GM18517 (cell line): ENCODE data around the gene GNAQ.
"Not testable (repeated sequence)": the region's sequence is repeated elsewhere in the genome, so short reads cannot be mapped to it uniquely, and the experiment has no call there.

ENCODE experiments used
- ATAC-seq: cut with Tn5 transposase; IDR thresholded peaks from one replicate; pipeline ENCODE4 v1.9.1; 2021; ENCODE audit warnings: mild to moderate bottlenecking, moderate library complexity; ENCODE audit not compliant: unreplicated experiment

Gene GNAQ

DNA sequence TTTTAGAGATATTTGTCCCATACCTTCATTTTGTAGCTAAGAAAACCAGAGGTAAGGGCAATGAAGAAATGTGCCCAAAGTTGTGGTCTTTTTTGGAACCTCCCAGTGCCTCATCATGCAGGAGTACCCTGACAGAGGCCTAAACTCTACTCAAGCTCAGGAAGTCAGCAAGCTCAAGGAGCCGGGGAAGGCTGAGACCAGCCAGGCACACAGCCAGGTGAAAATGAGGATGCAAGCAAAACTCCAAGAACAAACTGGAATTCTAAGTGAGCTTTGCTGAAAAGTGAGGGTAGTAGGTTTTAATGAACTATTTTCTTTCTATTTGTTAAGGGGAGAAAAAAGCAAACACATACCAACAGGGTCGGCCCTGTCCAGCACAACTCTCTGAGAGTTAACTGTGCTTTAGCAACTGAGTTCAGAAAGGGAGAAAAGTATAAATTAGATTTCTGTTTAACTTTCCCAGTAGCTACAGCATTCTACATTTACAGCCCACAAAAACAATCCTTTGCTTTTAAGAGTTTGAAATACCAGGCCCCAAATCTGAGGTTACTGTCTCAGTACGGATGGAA is 146.4 kb downstream of the GNAQ start:
- no peak for ATAC-seq

DNA sequence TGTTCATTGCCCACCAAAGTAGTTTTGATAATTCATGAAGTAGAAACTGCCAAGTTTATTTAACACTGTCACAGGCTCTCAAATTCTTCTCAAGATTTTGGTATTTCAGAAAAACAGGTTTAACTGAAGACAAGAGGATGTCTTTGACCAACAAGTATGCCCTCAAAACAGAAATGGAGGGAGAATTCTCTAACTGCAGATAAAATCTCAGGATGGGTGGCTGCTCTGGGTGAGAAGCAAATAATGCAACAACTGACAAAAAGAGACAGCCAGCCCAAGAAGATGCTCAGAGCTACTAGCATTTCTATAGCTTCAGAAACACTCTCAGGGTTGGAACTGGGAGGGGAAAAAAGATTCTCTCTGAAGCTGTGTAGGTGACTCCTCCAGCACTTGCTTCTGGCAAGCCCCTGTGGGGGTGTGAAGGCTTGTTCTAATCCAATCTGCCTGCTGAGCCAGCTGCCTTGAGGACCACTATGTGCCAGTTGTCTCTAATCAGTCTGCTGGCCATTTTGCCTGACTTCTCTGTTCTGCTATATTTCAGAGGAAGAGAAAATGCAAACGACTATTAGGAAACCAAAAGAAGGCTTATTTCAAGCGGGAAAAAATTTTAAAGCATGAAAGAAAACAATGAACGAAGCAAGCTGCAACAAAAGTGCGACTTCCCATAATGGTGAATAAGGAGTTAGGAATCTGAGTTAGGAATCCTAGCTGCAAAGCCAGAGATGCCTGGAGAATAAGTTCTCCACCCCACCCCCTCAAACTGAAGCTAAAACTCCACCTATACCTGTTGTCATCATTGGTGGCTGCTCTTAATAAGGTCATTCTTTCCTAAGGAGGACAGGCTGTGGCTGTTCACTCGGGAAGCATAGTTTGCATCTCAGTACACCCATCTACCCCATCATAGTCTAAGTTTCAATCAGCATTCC is 147.5 kb downstream of the GNAQ start:
- no peak for ATAC-seq

DNA sequence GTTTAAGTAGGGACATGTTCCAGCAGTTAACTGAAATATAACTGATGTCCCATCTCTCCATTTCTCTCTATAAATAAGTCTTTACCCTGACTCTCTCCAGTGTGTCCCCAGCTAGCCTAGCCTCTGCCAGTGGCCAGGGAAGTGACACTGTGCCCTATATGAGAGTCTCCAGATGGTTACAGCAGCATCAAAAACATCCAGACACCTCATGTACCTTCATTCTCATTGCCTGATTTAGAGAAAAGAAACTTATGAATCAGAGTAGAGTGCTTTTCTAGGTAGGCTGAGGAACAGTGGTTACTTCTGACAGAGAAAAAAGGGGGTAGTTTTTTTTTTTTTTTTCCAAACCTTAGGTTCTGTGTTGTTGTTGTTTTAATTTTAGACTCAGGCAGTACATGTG is 148.5 kb downstream of the GNAQ start:
- ATAC-seq: no peak

DNA sequence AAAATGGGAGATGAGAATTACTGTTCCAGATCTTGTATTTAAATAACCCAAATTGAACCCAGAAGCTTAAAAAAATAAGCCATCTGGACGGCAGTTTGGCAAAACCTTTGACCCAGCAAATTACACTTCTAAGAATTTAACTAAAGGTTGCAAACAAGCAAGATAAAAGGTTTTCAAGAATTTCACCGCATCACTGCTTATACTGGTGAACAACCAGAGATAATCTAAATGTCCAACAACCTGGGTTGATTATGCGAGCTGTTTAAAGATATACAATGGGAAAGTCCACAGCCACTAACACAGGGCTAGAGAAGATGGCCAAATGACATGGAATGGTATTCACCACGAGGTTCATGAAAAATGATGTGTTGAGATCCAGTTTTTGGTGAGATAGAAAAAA is 149.3 kb downstream of the GNAQ start:
- no peak for ATAC-seq

DNA sequence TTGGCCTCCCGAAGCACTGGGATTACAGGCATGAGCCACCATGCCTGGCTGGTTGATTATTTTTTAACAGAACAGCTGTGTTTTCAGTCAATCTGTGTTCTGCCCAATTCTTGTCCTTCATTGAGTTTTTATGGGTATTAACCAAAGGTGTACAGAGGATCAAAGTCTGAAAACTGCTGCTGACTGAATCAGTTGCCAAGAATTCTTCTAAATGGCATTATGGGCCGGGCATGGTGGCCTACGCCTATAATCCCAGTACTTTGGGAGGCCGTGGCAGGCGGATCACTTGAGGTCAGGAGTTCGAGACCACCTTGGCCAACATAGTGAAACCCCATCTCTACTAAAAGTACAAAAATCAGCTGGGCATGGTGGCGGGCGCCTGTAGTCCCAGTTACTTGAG is 150.0 kb downstream of the GNAQ start:
- ATAC-seq: not testable (repeated sequence)

DNA sequence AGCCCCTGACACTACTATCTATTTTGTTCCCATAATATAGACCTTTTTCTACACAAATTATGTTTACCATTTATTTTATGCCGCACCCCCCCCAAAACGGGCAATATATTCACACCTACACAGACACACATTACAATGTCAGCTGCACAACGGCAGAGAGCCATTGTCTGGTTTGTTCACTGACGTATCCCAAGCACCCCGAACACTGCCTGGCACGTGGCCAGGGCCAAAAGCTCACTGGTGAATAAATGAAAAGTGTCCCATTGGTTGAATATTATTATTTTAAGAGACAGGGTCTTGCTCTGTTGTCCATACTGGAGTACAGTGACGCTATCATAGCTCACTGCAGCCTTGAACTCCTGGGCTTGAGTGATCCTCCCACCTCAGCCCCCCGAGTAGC is 150.5 kb downstream of the GNAQ start:
- ATAC-seq: no peak

DNA sequence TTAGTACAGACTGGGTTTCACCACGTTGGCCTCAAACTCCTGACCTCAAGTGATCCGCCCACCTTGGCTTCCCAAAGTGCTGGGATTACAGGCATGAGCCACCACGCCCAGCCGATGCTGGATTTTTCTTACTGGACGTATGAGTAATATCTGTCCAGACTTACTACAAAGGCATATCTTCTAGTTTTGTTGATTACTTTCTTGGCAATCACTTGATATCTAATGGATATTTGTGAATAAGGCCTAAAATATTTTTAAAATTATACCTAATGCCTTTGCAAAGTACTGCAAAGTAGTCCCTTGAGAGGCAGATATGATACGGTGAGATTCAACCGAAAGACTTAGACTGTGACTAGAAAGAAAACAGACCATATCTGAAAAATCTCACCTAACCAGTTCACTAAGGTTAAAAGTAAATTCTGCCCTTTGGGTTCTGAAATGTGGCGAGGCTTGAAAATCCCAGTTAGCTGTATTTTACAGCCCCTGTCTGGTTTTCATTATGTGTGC is 152.1 kb downstream of the GNAQ start:
- ATAC-seq: no peak

DNA sequence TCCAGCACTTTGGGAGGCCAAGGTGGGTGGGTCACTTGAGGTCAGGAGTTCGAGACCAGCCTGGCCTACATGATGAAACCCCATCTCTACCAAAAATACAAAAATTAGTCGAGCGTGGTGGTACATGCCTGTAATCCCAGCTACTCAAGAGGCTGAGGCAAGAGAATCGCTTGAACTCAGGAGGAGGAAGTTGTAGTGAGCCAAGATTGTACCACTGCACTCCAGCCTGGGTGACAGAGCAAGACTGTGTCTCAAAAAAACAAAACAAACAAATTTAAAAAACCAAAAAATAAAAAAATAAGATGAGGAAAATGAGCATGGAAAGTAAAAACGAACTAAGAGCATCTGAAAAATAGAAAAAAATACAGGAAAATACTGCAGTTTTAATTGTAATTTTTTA is 152.8 kb downstream of the GNAQ start:
- not testable (repeated sequence) for ATAC-seq

DNA sequence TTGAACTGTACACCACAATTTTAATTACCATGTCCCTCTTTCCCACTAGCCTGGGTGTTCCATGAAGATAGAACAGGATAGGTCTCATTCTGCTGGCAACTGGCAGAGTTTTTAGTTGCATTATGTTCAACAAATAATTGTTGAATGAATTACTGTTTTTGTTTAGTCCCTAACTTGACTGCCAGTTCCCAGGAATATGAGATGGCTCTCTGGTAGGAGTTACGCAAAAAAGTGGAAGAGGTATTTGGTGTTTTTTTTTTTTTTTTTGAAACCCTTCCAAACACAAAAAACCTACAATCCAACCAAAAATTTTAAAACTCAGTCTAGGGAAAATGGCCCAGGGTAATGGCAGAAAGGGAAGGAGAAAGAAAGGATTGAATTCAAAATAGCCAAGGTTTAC is 153.6 kb downstream of the GNAQ start:
- no peak for ATAC-seq

DNA sequence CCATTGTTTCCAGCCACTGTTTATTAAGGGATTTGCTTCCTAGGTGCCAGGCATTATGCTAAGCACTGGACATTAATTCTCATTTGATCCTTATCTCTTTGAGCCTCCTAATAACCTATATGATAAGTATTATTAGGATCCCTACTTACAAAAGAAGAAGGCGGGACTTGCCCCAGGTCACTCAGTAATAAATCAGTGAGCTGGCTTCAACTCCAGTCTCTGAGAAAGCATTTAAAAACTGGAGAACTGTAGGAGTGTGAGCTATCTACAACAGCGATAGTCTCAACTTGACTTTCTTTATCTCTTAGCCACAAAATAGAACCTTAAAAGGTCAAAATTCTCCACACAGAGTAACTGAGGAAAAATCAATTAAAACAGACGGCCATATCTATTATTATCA is 155.0 kb downstream of the GNAQ start:
- no peak for ATAC-seq

DNA sequence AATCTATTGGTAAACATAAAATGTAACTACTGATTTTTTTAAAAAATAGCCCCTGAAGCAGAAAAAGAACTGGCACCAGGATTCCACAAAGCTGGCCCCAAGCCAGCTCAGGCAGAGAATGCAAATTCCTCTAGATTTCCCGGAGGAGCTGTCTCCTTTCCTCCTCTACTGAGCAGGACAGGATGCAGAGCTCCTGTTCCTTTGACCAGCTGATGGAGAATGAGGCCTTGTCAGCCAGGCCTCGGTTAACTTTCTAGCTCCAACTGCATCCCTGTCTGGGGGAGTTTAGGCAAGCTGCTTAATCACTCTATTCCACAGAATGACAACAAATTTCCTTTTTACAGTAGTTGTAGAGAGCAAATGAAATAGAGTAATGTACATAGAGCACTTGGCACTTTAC is 155.5 kb downstream of the GNAQ start:
- no peak for ATAC-seq

DNA sequence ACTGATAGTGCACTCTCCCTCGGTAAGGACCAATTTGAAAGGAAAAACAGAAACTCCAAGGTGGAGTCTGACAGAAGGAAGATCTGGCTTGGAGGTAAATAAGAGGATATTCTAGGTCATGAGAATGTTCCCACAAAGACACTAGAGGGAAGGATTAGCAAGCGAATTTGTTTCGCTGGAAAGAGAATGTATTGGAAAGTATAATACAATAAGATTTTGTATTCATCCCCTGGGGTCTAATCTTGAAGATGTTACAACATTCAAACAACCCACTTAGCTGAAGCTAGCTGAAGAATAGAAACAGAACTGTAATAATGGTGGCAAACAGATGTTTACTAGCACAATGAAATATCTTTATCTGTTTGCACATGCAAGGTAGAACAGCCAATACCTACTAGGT is 158.7 kb downstream of the GNAQ start:
- no peak for ATAC-seq

DNA sequence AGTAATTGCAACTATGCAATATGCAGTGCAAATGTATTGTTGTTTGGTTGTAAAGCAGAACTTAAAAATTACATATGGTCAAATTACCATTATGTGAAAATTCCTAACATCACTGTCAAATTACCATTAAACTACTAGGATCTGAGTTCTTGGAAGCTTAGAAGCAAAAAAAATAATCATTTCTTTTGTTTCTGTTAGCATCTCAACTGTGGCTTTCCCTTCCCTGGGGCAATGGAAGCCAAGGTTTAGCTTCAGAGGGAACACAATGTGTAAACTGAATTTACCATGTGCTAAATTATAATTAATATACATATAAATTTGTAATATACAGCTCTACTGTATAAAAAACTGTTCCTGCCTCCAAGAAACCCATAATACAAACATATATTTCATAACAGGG is 159.4 kb downstream of the GNAQ start:
- ATAC-seq: no peak

DNA sequence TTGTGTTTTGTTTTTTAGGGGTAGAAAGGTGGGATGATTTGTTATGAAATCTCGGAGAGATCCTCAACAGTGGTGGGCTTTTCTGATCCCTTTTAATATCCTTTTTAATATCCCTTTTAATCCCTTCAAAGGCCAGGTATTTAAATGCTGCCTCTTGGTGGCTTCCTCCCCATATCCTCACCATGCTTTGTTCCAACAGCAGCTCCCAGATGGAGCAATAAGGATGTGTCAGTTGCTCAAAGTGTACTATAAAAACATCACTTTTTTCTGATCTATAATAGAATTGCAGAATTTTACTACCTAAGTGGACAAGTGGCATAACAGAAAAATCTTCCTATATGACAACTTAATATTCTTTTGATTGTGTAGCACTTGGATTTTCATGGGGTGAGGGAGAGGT is 160.1 kb downstream of the GNAQ start:
- no peak for ATAC-seq

DNA sequence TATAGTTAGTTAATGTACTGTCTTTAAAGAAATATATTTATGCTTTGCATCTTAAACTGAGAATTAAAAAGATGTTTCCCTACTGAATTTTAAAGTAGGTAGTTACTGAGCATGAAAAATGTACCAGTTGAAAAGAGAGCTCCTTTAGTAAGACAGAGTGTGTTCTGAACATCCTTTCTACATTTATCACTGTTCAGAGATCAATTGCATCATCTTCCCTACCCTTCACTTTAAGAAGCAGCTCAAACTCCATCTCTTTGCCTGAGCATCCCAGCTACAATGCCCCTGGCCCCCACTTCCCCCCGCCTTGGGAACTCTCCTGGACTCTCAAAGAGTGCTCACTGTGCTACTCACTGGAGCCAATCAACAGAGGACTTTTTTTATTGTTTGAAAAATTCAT is 164.7 kb downstream of the GNAQ start:
- ATAC-seq: no peak

DNA sequence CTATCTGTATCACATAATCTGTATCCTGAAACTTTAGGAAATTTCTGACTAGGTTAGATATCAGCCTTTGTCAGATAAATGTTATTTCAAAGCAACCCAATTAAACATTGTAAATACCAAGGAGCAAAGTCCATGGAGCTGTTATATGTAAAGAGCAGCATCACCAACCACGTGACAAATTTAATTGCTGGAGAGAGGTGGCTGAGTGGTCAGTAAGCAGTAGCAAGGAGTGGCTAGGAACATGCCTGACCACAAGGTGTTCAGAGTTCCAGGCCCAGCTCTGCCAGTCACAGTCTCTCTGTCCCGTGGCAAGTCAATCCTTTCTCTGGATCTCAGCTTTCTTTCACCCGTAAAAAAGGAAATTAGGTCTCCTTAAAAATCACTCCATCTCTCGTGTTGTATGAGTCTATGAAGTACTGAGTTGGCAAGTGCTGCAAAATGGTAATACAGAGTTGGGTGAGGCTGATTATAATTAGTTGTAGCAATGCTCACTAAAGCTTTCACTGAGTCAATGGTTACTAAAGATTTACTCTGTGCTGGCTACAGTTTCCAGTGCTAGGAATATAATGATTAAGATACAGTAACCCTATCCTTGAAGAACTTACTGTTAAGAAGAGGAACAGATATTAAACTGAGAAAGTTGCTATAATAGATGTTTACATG is 166.1 kb downstream of the GNAQ start:
- ATAC-seq: no peak

DNA sequence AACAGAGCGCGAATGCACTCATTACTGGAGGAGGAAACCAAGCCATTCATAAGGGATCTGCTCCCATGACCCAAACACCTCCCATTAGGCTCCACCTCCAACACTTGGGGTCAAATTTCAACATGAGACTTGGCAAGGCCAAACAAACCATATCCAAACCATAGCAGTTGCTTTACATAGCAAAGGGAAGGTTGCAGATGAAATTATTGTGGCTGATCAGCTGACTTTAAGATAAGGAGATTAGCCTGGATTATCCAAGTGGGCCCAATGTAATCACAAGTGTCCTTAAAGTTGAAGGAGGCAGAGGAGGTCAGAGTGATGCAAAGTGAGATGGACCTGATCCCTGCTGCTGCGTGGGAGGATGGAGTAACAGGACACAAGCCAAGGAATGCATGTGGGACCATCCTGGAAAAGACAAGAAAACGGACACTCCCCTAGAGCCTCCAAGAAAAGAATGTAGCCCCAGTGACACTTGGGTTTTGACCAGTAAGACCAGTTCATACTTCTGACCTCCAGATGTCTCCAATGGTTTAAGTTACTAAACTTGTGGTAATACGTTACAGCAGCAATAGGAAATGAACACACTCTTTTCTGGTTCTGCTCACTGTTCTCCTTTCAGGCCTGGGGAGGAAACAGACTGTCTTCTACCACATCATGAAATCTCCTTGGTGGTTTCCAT is 167.3 kb downstream of the GNAQ start:
- ATAC-seq: no peak

DNA sequence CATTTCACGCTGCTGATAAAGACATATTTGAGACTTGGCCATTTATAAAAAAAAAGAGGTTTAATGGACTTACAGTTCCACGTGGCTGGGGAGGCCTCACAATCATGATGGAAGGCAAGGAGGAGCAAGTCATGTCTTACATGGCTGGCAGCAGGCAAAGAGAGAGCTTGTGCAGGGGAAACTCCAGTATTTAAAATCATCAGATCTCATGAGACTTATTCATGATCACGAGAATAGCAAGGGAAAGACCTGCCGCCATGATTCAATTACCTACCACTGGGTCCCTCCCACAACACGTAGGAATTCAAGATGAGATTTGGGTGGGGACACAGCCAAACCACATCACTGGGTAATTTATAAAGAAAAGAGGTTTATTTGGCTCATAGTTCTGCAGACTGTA is 168.0 kb downstream of the GNAQ start:
- ATAC-seq: not testable (repeated sequence)

DNA sequence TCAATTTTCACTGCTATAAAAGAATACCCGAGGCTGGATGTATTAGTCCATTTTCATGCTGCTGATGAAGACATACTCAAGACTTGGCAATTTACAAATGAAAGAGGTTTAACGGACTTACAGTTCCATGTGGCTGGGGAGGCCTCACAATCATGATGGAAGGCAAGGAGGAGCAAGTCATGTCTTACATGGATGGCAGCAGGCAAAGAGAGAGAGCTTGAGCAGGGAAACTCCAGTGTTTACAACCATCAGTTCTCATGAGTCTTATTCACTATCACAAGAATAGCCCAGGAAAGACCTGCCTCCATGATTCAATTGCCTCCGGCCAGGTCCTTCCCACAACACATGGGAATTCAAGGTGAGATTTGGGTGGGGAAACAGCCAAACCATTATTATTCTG is 170.7 kb downstream of the GNAQ start:
- not testable (repeated sequence) for ATAC-seq

DNA sequence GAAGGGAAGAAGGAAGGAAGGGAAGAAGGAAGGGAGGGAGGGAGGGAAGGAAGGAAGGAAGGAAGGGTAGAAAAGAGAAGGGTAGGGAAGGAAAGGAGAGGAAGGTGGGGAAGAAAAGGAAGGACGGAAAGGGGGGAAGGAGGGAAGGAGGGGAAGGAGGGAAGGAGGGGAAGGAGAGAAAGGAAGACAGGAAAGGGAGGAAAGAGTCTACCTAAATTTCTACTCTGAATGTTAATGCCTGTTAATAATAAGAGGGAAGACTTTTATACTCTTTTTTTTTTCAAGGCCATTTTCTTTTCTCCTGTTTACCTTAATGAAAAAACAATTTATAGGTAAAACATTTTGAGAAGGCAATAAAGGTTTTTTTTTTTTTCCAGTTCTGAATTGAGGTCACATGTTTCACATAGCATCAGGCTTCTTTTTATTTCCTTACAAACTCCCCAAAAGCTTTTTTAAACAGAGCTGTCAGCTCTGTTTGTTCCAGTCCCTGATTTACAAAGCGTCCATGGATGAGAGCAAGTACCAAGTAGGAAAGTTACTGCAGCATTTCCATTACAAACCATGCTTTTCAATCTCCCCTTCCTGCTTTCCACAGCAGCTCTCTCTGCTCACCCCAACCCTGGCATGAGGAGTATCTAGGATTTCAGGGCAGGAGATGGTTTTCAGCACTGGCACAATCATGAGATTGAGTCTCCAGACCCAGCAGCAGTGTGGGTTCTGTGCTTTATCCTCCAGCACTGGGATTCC is 173.9 kb downstream of the GNAQ start:
- no peak for ATAC-seq

DNA sequence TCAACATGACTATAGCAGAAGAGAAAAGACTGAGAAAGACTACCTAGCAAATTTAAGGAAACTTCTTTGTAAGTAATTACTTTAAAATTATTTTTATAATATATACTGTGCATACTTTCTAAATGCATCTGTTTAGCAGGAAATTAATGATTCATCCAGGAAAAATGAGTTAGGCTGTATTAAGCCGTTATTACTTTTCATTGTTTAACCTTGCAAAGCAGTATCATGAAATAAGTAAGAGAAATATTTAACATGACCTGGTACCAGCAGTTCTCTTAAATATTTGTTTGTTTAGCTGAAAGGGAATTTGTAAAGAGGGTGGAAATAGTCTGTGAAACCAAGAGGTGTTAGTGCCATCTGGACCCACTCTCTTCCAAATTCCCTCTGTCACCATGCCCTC is 175.0 kb downstream of the GNAQ start:
- no peak for ATAC-seq
